ENCODE data around the gene EPSTI1.

EPSTI1 gene

GRCh38 chr13:43020794-43021193 is 28.8 kb upstream of the EPSTI1 start:
- TF ChIP-seq CTCF (IDR thresholded peaks at IDR 0.05; ENCODE audit: control insufficient read depth, insufficient read depth, low read depth, low read length, missing control alignments) = no peak

GRCh38 chr13:43019811-43020210 is 27.8 kb upstream of the EPSTI1 start:
- no peak for TF ChIP-seq CTCF (IDR thresholded peaks at IDR 0.05; ENCODE audit: control insufficient read depth, insufficient read depth, low read depth, low read length, missing control alignments)
- H3K4me3 ChIP-seq (ENCODE audit: control insufficient read depth, low read depth, low read length) = no peak overlapping the region
- no peak for DNase-seq (ENCODE audit: low read depth)

More at GRCh38 chr13:43020794-43021193, 28.8 kb upstream of the EPSTI1 start:
- no peak overlapping the region for H3K4me3 ChIP-seq (ENCODE audit: control insufficient read depth, low read depth, low read length)
- no peak for DNase-seq (ENCODE audit: low read depth)

- TF ChIP-seq CTCF (IDR thresholded peaks at IDR 0.05; ENCODE audit: control insufficient read depth, insufficient read depth, low read depth, low read length, missing control alignments) = no peak
- no peak overlapping the region for H3K4me3 ChIP-seq (ENCODE audit: control insufficient read depth, low read depth, low read length)
- no peak for DNase-seq (ENCODE audit: low read depth)
Measured at GRCh38 chr13:43016226-43016625, 24.2 kb upstream of the EPSTI1 start.

- TF ChIP-seq CTCF (IDR thresholded peaks at IDR 0.05; ENCODE audit: control insufficient read depth, insufficient read depth, low read depth, low read length, missing control alignments) = no peak
- H3K4me3 ChIP-seq (ENCODE audit: control insufficient read depth, low read depth, low read length) = no peak overlapping the region
- DNase-seq (ENCODE audit: low read depth) = no peak
Measured at GRCh38 chr13:43014162-43014561, 22.1 kb upstream of the EPSTI1 start.

GRCh38 chr13:43009506-43009905 is 17.5 kb upstream of the EPSTI1 start:
- DNase-seq (ENCODE audit: low read depth) = no peak
- no peak for TF ChIP-seq CTCF (IDR thresholded peaks at IDR 0.05; ENCODE audit: control insufficient read depth, insufficient read depth, low read depth, low read length, missing control alignments)

GRCh38 chr13:43008596-43008995 is 16.6 kb upstream of the EPSTI1 start:
- TF ChIP-seq CTCF (IDR thresholded peaks at IDR 0.05; ENCODE audit: control insufficient read depth, insufficient read depth, low read depth, low read length, missing control alignments) = no peak
- DNase-seq (ENCODE audit: low read depth) = no peak
- H3K4me3 ChIP-seq (ENCODE audit: control insufficient read depth, low read depth, low read length) = no peak overlapping the region

More at GRCh38 chr13:43009506-43009905, 17.5 kb upstream of the EPSTI1 start:
- no peak overlapping the region for H3K4me3 ChIP-seq (ENCODE audit: control insufficient read depth, low read depth, low read length)

All from AG09309 (cell line).